ENCODE measurements around the gene SEC16A. TPM values are rescaled to one million over a fixed set of nuclear protein-coding genes. Genes with fewer than 3 reads are reported as not detected.

The SEC16A gene
- total and polyA plus RNA-seq, 3 experiments from 2014 or later = 42.9 to 78.0 (median 75.5) TPM

Other genes starting within 250 kb of the SEC16A start
- gene QSOX2, start 237.2 kb downstream of the SEC16A start, total RNA-seq = 10 to 100 TPM; 14.6 to 15.3 TPM
- 0.66 TPM for gene QSOX2, start 237.2 kb downstream of the SEC16A start, polyA plus RNA-seq
- not detected for gene CCDC187, start 178.9 kb downstream of the SEC16A start, total RNA-seq
- not detected for gene CCDC187, start 178.9 kb downstream of the SEC16A start, polyA plus RNA-seq
- 1 to 10 TPM; 6.8 to 7.5 TPM for gene GPSM1, start 155.5 kb downstream of the SEC16A start, total RNA-seq
- 1.7 TPM for gene GPSM1, start 155.5 kb downstream of the SEC16A start, polyA plus RNA-seq
- gene DNLZ, start 119.3 kb downstream of the SEC16A start, total RNA-seq = 10 to 100 TPM; 40.6 to 43.0 TPM
- gene DNLZ, start 119.3 kb downstream of the SEC16A start, polyA plus RNA-seq = 65.6 TPM
- gene CARD9, start 109.4 kb downstream of the SEC16A start, total RNA-seq = 1 to 10 TPM; 1.4 to 1.5 TPM
- gene CARD9, start 109.4 kb downstream of the SEC16A start, polyA plus RNA-seq = not detected
- 10 to 100 TPM; 22.1 to 23.6 TPM for gene SNAPC4, start 82.9 kb downstream of the SEC16A start, total RNA-seq
- gene SNAPC4, start 82.9 kb downstream of the SEC16A start, polyA plus RNA-seq = 2.6 TPM
- 10 to 100 TPM; 52.2 to 55.5 TPM for gene ENTR1, start 72.4 kb downstream of the SEC16A start, total RNA-seq
- 13.1 TPM for gene ENTR1, start 72.4 kb downstream of the SEC16A start, polyA plus RNA-seq
- gene PMPCA, start 72.4 kb downstream of the SEC16A start, total RNA-seq = 100 to 1,000 TPM in 1 of 2 experiments, 10 to 100 TPM in 1; 96.4 to 101 TPM
- gene PMPCA, start 72.4 kb downstream of the SEC16A start, polyA plus RNA-seq = 39.2 TPM
- 10 to 100 TPM; 18.0 to 19.2 TPM for gene INPP5E, start 43.2 kb downstream of the SEC16A start, total RNA-seq
- 5.3 TPM for gene INPP5E, start 43.2 kb downstream of the SEC16A start, polyA plus RNA-seq
- 10 to 100 TPM; 70.0 to 79.5 TPM for gene NOTCH1, start 63.0 kb upstream of the SEC16A start, total RNA-seq
- 5.1 TPM for gene NOTCH1, start 63.0 kb upstream of the SEC16A start, polyA plus RNA-seq
- under 1 TPM; 0.61 to 0.95 TPM for gene EGFL7, start 179.9 kb upstream of the SEC16A start, total RNA-seq
- gene EGFL7, start 179.9 kb upstream of the SEC16A start, polyA plus RNA-seq = 0.40 TPM
- gene AGPAT2, start 204.4 kb upstream of the SEC16A start, total RNA-seq = 10 to 100 TPM; 17.4 to 18.4 TPM
- gene AGPAT2, start 204.4 kb upstream of the SEC16A start, polyA plus RNA-seq = 32.5 TPM
- not detected for gene DIPK1B, start 229.5 kb upstream of the SEC16A start, total RNA-seq
- not detected for gene DIPK1B, start 229.5 kb upstream of the SEC16A start, polyA plus RNA-seq

All from CD8-positive, alpha-beta memory T cell (primary cell).